ENCODE data around the gene FRG2B. TPM values are rescaled to one million over a fixed set of nuclear protein-coding genes. Genes with fewer than 3 reads are reported as not detected.
"Not testable (repeated sequence)": the region's sequence is repeated elsewhere in the genome, so short reads cannot be mapped to it uniquely, and the experiment has no call there.

Gene FRG2B
- total RNA-seq, 2 experiments from 2014 or later = not detected

DNA sequence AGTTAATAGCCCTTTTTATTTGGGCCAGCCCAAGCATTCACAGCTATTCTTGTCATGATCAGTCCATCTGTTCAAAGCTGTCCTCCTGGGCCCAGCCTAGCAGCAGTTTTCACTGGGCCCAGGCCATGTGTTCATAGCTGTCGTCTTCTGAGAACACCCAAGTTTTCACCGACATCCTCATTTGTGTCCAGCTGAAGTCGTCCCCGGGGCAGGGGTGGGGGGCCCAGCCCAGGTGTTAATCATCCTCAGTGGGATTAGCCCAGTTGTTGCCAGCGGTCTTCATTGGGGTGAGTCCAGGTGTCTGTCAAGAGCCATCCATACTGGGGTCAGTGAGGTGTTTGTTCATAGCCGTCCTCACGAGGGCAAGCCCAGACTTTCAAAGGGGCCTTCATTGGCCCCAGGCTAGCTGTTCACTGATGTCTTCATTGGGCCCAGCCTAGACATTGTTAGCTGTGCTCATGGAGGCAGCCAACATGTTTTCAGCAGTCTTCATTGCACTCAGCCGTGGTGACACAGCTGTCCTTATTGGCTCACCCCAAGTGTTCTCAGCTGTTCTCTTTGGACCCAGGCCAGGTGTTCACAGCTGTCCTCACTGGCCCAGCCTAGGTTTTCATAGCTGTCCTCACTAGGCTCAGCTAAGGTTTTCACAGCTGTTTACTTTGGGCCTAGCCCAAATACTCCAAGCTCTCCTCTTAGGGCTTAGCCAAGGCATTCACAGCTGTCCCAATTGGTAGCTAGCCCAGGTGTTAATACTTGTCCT, 10.0 kb downstream of the FRG2B start:
- intact Hi-C loops (cut with micrococcal nuclease) = no loop called here
- Mint-ChIP-seq H3K27ac (no peak overlapping the region), H3K9me3 (no peaks in the 10 kb centered on the region), H3K4me1 (ENCODE audit: low read depth) (no peaks in the 10 kb centered on the region), H3K4me3 (no peak overlapping the region), H3K27me3 (peaks cover 16% of the 10 kb centered on the region), H3K36me3 (ENCODE audit: low read depth) (no peaks in the 10 kb centered on the region)
- TF ChIP-seq, protein P1, sequence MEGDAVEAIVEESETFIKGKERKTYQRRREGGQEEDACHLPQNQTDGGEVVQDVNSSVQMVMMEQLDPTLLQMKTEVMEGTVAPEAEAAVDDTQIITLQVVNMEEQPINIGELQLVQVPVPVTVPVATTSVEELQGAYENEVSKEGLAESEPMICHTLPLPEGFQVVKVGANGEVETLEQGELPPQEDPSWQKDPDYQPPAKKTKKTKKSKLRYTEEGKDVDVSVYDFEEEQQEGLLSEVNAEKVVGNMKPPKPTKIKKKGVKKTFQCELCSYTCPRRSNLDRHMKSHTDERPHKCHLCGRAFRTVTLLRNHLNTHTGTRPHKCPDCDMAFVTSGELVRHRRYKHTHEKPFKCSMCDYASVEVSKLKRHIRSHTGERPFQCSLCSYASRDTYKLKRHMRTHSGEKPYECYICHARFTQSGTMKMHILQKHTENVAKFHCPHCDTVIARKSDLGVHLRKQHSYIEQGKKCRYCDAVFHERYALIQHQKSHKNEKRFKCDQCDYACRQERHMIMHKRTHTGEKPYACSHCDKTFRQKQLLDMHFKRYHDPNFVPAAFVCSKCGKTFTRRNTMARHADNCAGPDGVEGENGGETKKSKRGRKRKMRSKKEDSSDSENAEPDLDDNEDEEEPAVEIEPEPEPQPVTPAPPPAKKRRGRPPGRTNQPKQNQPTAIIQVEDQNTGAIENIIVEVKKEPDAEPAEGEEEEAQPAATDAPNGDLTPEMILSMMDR (IDR thresholded peaks at IDR 0.05) = no peak
- CTCF ChIA-PET = interaction anchor here (0.6 to 1.7 kb wide), 6 partner anchors 7 to 287 kb away, joined by 3 to 4 read pairs (median 3); no protein-coding TSS in a partner anchor
- POLR2A ChIA-PET = no interaction called here
- no peak for DNase-seq
- no peak for ATAC-seq

DNA sequence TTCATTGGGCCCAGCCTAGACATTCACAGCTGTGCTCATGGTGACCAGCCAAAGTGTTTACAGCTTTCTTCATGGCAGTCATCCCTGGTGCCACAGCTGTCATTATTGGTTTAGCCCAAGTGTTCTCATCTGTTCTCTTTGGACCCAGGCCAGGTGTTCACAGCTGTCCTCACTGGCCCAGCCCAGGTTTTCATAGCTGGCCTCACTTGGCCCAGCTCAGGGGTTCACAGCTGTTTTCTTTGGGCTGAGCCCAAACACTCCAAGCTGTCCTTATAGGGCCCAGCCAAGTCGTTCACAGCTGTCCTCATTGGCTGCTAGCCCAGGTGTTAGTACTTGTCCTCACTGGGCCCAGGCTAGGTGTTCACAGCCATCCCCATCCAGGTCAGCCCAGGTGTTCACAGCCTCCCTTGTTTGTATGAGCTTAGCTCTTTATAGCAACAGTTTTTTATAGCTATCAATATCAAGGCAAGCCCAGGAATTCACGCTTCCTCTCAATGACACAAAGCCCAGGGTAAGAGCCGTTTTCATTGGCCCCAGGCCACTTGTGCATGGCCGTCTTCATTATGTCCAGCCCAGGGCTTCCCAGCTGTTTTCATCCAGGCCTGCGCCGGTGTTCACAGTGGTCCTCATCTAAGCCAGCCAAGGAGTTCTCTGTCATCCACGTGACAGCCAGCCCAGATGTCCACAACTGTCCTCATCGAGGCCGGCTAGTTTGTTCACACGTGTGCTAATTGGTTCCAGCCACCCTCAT, 11.6 kb downstream of the FRG2B start:
- TF ChIP-seq, protein P1 (IDR thresholded peaks at IDR 0.05) = no peak
- Mint-ChIP-seq H3K27ac (no peak overlapping the region), H3K4me1 (ENCODE audit: low read depth) (no peaks in the 10 kb centered on the region), H3K9me3 (no peaks in the 10 kb centered on the region), H3K36me3 (ENCODE audit: low read depth) (no peaks in the 10 kb centered on the region), H3K27me3 (peaks cover 12% of the 10 kb centered on the region), H3K4me3 (no peak overlapping the region)
- POLR2A ChIA-PET = no interaction called here
- ATAC-seq (no peak), DNase-seq (no peak)
- intact Hi-C loops (cut with micrococcal nuclease) = no loop called here
- CTCF ChIA-PET = interaction anchor here (1.7 kb wide), 1 partner anchor 286 kb away, joined by 4 read pairs; no protein-coding TSS in a partner anchor

DNA sequence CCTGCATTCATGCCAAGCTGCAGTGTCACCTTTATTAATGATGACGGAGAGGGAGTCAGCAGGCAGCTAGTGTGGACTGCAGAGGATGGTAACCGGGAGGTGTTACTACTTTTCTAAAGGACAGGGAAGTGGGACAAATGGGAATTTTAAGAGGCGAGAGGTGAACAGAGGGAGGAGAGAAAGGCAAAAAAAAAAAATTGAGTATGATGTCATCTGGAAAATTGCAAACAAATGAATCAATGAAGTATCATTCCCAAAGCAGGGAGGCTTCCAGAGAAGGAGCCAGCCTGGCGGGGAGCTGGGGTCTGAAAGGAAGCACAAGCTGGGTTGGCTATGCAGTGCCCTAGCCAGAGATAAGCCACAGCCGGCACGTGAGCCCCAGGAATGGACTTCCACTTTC, 12.9 kb downstream of the FRG2B start:
- no peak overlapping the region for H3K27ac Mint-ChIP-seq
- peaks cover 10% of the 10 kb centered on the region for H3K27me3 Mint-ChIP-seq
- CTCF ChIA-PET = interaction anchor here (0.8 to 1.6 kb wide), 3 partner anchors 66 to 176 kb away, joined by 3 to 5 read pairs (median 4); no protein-coding TSS in a partner anchor
- no peaks in the 10 kb centered on the region for H3K4me1 Mint-ChIP-seq (ENCODE audit: low read depth)
- intact Hi-C loops (cut with micrococcal nuclease) = no loop called here
- TF ChIP-seq, protein P1 (IDR thresholded peaks at IDR 0.05) = no peak
- H3K36me3 Mint-ChIP-seq (ENCODE audit: low read depth) = no peaks in the 10 kb centered on the region
- H3K9me3 Mint-ChIP-seq = no peaks in the 10 kb centered on the region
- POLR2A ChIA-PET = no interaction called here
- ATAC-seq = no peak
- DNase-seq = no peak
- no peak overlapping the region for H3K4me3 Mint-ChIP-seq

DNA sequence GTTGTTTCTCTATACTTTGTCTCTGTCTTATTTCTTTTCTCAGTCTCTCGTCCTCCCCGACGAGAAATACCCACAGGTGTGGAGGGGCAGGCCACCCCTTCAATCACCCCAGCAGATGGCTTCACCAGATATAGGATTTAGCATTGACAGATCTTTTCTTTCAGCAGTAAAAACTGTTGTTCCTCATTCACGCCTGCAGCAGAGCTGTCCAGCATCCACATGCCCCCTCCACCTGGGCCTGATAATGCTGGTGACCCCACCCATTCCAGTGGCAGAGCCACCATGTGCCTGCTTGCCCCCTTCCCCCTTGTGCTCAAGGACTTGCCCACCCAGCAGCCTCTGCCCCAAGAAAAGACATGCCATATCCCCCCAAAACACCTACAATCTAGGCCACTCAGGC, 15.5 kb downstream of the FRG2B start:
- DNase-seq = no peak
- ChIA-PET POLR2A (no interaction called here), CTCF (no interaction called here)
- Mint-ChIP-seq H3K27ac (no peak overlapping the region), H3K27me3 (peaks cover 25% of the 10 kb centered on the region), H3K36me3 (ENCODE audit: low read depth) (no peaks in the 10 kb centered on the region), H3K4me1 (ENCODE audit: low read depth) (no peaks in the 10 kb centered on the region), H3K4me3 (no peak overlapping the region), H3K9me3 (no peaks in the 10 kb centered on the region)
- no peak for ATAC-seq
- intact Hi-C loops (cut with micrococcal nuclease) = no loop called here
- TF ChIP-seq, protein P1 (IDR thresholded peaks at IDR 0.05) = no peak

DNA sequence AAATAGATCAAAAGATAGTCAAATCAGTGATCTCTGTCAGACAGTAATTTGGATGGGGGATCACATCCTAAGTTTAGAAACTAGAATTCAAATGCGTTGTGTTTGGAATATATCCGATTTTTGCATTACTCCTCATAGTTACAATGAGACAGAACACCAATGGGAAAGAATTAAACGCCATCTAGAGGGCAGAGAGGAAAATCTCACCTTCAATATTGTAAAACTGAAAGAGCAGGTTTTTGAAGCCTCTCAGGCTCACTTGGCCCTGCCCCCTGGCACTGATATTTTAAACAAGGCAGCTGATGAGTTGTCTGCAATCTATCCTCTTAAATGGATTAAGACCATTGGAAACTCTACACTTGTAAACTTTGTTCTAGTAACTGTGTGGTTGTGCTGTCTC, 17.7 kb downstream of the FRG2B start:
- intact Hi-C loops (cut with micrococcal nuclease) = no loop called here
- ChIA-PET POLR2A (no interaction called here), CTCF (interaction anchor here (0.8 to 2.5 kb wide), 7 partner anchors 9 to 465 kb away, joined by 3 to 12 read pairs (median 4); no protein-coding TSS in a partner anchor)
- Mint-ChIP-seq H3K4me3 (no peak overlapping the region), H3K27ac (no peak overlapping the region), H3K36me3 (ENCODE audit: low read depth) (no peaks in the 10 kb centered on the region), H3K27me3 (peaks cover 33% of the 10 kb centered on the region), H3K4me1 (ENCODE audit: low read depth) (no peaks in the 10 kb centered on the region), H3K9me3 (no peaks in the 10 kb centered on the region)
- no peak for DNase-seq
- ATAC-seq = no peak
- TF ChIP-seq, protein P1 (IDR thresholded peaks at IDR 0.05) = peak; percentile 63

DNA sequence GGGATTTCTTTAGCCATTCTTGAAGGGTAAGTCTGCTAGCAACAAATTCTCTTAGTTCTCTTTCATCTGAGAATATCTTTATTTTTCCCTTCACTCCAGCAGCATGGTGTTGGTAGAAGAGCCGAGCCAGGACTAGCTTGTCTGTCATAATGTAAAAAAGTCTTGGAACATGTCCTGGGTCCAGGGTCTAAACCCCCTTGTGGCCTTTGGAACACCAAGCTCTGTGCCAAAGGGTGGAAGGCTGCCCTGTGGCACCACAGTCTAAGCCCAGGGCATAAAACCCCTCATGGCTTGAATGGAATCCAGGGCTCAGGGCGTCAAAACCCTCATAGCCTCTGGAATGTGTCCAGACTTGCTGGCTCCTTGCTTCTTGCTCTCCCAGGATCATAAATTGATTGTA, 23.2 kb downstream of the FRG2B start:
- H3K27me3 Mint-ChIP-seq = peaks cover 44% of the 10 kb centered on the region
- H3K4me3 Mint-ChIP-seq; H3K9me3 Mint-ChIP-seq; ATAC-seq; H3K27ac Mint-ChIP-seq; H3K4me1 Mint-ChIP-seq (ENCODE audit: low read depth); DNase-seq; H3K36me3 Mint-ChIP-seq (ENCODE audit: low read depth); POLR2A ChIA-PET; intact Hi-C loops (cut with micrococcal nuclease): not testable (repeated sequence)
- CTCF ChIA-PET = interaction anchor here (0.9 kb wide), 1 partner anchor 111 kb away, joined by 3 read pairs; no protein-coding TSS in a partner anchor

Data from activated CD8-positive, alpha-beta T cell treated with anti-CD3 and anti-CD28 coated beads for 36 hours (primary cell).